HG03103 (cell line): Measurements from ENCODE around the gene PSD.

Experiments
- ATAC-seq: cut with Tn5 transposase; IDR thresholded peaks from one replicate; pipeline ENCODE4 v1.9.1; 2021; ENCODE audit warnings: low read depth; ENCODE audit not compliant: unreplicated experiment

Gene PSD

GRCh38 chr10:102421757-102422512, 3.4 kb upstream of the PSD start:
- no peak for ATAC-seq

- ATAC-seq, result no peak
These were observed 2.8 kb upstream of the PSD start for GRCh38 chr10:102421507-102421756.

GRCh38 chr10:102420714-102421506, 2.3 kb upstream of the PSD start, which contains the start of gene FBXL15:
TSS of gene FBXL15 (plus strand) at chr10:102420836. CDS start at chr10:102421130, 294 bp downstream.
- peak; percentile 53 for ATAC-seq

DNA sequence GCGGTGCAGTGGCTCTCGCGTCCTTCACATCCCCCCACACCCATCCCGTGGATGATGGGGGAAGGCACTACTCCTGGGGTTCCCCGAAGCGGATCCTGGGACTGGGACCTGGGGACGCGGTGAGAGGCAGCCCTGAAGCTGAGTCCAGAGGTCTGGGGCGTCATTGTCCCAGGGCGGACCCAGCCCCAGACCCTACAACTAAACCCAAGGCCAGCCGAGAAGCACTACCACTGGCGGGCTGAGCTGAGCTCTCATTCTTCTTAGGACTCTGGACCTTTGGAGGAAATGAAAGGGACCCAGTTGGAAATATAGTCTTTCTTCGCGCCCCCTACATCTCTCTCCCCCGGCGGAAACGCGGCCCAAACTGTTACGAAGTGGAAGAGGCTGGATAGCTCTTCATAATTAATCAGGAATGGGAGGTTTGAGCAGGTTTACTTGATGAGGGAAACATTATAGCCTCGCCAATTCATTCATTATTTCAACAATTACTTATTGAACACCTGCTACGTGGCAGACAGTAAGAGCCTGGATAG, 1.7 kb upstream of the PSD start:
- ATAC-seq, result no peak

DNA sequence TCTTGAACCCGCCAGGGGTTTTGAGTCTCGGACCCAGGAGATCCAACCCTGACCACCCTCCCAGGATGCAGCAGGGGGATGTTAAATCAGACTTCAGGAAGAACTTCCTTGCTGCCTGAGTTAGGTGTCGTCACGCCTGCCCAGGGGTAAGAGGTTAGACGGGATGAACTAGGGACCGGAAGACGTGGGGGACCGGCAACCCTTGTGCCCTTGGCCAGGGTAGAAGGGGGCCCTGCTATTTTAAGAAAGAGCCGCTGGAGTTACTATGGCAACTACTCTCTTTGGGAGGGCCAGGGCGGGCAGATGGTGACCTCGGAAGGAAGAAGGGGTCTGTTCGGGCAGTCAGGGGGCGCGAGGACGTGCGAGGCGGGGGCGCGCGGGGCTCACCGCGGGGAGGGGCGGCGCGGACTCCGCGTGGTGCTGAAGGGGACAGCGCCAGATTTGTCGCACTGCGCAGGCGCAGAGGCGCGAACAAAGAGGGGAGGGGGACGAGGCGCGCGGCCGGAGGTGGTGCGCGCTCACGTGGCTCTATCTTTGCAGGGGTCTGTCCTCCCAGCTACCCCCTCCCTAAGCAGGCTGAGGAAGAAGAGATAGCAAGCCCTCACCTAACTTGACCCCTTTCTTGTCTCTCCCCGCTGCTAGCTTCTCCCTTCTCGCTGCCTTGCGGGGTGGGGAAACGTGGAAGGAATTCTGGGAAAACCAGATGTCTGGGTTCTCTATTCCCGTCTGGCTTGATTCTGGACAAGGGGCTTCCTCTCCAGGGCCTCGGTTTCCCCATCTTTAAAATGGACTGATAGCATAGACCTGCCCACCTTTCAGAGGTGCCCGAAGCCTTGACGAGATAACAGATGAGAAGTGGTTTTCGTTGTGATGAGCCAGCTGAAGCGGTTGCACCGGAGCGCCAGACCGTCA, 940 bp upstream of the PSD start:
- ATAC-seq, result no peak

GRCh38 chr10:102416695-102417094, 1.9 kb downstream of the PSD start:
- no peak for ATAC-seq

DNA sequence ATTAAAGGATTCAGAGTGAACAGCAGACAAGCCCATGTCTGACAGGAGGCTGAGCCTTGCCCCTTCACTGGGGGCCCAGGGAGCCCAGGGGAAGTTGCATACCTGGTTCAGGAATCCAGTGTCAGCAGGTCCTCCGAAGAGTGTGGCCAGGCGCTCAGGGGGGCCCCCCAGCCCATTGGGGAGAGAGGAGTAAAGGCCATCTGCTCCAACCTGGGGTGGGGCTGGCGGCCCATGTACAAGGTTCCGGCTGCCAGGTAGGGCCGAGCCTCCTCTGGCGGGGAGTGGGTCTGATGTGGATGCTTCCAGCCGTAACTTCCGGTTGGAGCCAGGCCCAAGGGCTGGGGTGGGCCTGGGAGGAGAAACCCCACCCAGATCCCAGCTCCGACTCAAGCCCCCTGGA, 2.3 kb downstream of the PSD start:
- no peak for ATAC-seq

DNA sequence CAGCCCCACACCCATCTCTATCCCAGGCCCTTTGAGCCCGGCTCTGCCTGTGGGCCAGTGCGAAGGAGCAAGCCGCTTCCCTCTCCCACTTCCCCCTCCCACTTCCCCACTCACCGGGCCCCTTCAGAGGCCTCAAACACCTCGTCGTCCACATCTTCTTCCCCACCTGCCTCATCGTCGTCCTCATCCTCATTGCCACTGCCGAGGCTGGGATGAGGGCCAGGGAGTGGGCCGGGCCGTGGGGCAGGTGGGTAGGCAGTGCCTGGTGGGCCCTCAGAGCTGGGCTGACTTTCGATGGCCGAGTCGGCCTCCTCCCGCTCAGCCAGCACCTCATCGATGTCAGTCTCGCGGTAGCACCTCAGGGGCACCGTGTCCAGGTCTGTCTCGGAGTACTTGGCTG, 3.8 kb downstream of the PSD start:
- no peak for ATAC-seq

DNA sequence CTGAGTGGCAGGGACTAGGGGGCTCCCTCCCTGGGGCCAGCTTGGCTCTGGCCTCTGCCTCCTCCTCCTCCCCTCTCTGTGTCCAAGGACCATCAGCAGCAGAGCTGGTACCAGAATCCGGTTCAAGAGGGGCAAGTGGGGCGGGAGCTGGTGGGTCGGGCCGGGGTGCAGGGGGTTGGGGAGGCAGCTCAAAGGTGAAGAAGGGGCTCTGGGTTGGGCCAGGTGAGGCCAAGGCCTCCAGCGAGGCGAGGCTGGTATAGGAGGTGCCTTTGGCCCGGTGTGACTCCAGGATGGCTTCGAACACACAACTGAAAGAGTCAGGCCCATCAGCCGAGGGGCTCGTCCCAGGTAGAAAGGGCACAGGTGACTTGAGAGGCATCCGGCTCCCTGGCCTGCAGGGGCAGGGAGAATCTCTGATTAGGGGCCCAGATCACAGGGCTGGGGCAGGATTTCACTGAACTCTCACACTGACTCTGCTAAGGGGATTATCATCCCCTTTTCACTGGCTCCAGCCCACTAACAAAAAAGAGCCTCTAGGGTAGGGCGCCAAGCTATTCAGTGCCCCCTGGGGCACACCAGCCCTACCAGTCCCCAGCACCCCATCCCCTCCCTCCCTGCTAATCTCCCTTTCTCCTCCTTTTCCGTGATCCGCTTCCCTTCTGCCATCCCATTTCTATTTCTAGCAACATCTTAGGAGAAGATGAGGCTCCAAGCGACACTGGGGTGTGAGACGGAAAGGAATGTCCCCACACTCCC, 4.6 kb downstream of the PSD start:
- ATAC-seq, result no peak

DNA sequence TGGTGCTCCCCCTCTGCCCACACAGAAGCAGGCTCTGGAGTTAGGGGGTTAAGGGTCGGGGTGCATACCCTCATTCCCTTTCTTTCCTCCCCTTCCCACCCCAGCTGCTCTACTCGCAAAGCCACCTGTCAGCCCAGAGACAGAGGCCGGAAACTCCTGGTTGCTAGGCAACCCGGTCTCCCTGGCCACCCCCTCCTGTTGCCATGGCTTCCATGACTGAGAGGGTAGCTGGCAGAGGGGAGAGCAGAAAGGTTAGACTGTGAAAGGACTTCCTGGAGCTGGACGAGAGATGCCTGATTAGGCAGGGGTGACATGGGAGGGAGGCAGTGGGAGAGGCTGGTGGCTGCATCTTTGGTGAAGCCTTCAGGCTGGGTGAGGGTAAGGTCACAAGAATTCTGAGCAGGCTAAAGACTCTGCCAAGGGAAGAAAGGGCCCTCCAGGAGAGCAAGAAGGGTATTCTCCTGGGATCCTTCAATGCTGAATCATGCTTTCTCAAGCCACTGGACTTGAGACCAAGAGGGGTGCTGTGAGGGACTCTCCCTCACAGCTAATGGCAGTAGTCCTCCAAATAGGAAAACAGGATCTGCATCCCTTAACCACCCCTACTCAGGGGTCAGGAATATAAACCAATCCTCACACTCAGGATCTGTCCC, 5.4 kb downstream of the PSD start:
- no peak for ATAC-seq

GRCh38 chr10:102412293-102412692, 6.3 kb downstream of the PSD start:
- no peak for ATAC-seq

DNA sequence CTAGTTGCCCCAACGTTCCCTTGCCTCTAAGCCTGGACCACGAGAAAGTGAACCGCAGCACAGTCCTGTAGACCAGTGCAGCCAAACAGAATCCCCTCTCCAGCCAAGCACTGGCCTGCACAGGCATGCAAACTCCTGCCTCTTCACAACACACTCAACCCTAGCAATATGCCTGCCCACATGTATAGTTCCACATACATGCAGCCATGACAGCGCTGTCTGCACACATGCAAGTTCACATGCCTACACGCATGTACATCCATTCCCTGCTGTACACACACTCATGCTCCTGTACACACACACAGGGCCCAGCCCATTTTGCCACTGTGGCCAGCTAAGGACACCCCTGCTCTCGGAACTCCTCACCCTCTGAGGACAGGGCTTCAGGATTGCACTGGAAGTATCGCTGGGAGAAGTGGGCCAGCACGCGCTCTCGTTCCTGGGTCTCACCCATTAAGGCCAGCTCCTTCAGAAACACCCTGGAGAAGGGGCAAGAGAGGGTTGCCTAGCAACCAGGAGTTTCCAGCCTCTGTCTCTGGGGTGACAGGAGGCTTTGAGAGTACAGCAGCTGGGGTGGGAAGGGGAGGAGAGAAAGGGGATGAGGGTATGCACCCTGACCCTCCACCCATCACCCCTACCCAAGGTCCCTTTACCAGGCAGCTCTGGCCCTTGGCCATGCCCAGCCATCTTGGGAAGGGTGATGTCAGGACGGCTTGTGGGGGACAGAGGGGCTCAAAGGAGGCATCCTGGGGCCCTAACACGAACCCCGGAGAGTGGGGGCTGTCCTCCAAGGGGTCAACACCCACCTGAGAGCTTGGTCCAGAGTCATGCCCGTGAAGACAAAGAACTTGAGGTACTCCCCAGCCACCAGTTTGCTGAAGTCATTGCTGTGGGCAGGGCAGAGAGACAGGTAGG, 7.0 kb downstream of the PSD start:
- no peak for ATAC-seq

- ATAC-seq, result no peak
These were observed 8.0 kb downstream of the PSD start for GRCh38 chr10:102410429-102411073.

DNA sequence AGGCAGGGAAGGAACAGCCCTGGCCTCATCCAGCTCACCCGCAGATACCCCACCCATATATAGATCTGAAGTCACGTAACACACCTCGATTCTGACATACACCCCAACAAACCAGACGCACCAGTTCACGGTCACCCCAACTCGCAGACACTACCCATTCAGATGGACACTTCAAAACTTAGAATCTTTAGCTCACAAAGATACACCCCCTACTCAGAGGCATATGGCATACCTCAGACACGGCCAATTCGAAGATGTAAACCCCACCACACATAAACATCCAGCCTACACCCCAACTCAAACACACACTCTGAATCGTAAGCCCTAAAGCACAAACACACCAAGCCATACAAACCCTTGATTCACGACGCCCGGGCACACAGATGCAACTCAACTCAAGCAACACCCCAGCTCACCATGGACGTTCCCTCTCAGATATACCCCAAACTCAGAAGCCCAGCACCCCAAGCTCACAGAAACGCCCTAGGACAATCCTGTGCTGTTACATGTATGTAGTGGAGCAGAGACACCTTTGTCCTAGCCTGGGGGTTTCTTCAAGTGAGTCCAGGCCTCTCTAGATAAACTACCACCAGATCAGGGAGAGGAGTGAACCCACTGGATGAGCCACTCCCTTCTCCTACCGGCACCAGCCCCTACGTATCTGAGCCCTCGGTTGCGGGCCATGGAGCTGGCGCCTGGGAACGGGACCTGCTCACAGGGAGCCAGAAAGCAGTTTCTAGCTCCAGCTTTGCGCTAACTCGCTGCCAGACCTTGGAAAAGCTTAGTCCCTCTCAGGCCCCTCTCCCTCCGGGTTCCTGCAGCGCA, 8.8 kb downstream of the PSD start:
- no peak for ATAC-seq

DNA sequence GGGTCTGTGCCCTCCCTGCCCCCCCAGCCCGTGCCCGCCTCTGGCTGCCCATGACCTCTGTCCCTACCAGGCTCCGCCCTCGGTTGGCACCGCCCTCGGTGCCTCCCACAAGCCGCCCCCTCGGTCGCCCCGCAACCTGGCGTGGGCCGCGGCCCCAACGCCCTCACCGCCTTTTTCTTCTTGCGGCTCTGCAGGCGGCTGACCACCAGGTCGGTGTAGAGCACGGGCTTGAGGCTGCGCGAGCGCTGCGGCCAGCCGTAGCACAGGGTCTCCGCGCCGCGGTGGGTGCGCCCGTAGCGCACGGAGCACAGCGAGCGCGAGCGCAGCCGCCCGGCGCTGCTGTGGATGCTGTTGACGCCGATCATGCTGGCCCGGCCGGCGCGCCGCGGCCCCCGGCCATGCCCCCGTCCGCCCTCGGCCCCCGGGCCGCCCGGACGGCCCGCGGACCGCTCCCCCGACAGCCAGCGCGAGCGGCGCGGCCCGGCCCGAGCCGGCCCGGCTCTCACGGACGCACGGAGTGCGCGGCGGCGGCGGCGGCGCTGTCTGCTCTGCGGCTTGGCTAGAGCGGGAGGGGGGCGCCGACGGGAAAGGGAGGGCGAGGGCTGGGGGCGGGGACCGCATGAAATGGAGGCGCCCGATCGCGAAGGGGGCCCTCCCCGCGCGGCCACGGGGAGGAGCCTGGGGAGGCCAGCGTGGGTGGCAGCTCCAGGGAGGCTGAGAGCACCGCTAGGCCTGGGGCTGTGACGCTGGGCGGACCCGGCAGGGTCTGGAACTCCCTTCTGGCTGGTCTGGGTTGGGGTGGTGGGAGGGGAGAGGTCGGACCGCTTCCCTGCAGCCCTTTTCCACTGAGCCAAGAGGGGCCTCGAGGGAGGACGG, 9.6 kb downstream of the PSD start:
- no peak for ATAC-seq

GRCh38 chr10:102408131-102408727, 10.4 kb downstream of the PSD start:
- ATAC-seq, result no peak
